Epithelial cell of esophagus (primary cell): ENCODE results near the gene FBXW8.

Source experiments
- DNase-seq: peaks from one replicate; pipeline ENCODE4 v3.0.0; 2010; ENCODE audit warnings: low read depth
- H3K4me3 ChIP-seq: 2 replicates; pipeline ENCODE4 v1.5.1; 2011; ENCODE audit warnings: mild to moderate bottlenecking, low read length, control low read depth
- CTCF ChIP-seq: IDR thresholded peaks from 2 replicates; pipeline ENCODE4 v1.5.1; 2011; ENCODE audit warnings: low read depth, mild to moderate bottlenecking, low read length, control low read depth, inconsistent platforms; ENCODE audit not compliant: insufficient read depth; ENCODE audit errors: missing control alignments

The FBXW8 gene

DNA sequence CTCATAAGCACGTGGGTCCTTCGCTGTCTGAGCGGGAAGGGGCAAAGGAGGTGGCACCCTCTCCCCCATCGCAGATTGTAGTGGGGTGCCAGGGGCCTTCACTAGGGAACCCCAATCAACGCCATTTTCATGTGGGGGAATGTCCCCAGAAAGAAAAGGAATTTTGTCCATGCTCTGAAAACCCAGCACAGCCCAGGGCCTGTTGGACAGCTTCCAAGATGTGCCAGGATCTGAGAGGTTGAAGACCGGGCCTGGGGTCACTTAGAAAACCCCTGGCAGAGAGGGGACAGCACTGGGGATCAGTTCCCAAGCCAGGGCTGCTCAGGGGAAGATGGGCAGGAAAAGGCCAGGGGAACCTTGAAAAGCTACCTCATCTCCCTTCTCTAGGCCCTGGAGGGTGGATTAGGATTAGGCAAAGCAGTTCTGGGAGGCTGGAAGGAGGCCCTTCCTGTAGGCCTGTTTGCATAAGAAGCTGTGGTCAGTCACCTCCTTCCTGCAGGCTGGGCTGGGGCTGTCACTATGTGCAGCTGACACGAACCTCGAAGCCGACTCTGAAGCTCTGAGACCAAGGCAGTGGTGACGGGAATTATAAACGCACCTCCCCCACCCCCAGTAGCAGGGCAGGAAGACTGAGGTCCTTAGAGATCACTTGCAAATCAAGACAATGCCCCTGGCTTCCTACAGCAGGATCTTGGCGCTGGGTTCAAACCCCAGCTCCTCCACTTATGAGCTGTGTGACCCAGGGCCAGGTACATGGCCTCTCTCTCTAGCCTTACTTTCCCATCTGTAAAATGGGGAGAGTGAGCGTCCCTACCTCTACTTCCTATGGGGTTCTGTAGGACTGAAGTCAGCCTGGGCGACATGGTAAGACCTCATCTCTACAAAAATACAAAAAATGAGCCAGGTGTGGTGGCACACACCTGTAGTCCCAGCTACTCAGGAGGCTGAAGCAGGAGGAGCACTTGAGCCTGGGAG is 159.5 kb downstream of the FBXW8 start:
- no peak for DNase-seq
- no peak for TF ChIP-seq CTCF
- no peak overlapping the region for H3K4me3 ChIP-seq

- no peak for DNase-seq
- no peak for TF ChIP-seq CTCF
- H3K4me3 ChIP-seq, result no peak overlapping the region
These were observed 160.3 kb downstream of the FBXW8 start for GRCh38 chr12:117071009-117071408.

- no peak for DNase-seq
- no peak for TF ChIP-seq CTCF
- no peak overlapping the region for H3K4me3 ChIP-seq
These were observed 161.4 kb downstream of the FBXW8 start for GRCh38 chr12:117072106-117072505.

DNA sequence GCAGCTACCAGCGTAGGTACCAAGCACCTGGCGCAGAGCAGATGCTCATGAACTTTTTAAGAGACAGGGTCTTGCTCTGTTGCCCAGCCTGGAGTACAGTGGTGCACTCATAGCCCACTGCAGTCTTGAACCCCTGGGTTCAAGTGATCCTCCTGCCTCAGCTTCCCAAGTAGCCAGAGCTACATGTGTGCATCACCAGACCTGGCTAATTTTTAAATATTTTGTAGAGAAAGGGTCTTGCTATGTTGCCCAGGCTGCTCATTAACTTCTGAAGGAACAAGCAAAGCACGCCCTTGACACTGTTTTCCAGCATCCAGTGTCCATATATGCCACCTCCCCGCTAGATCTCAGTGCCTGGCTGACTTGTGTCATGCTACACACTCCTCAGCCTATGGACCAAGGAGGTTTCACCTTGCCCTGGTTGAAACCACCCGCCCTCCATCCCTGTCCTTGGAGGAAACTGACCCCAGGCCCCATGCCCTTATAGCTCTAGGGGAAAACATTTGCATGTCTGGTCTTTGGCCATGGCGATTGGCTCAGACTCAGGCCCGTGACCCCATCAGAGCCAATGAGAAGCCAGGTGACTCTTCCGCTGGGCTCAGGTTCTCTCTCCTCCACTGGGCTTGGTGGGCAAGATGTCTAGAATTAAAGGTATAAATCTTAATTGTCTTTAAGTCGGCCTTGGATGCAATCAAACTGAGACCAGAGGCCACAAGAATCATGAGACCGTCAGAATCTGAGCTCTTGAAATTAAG is 162.2 kb downstream of the FBXW8 start:
- H3K4me3 ChIP-seq, result no peak overlapping the region
- DNase-seq, result no peak
- no peak for TF ChIP-seq CTCF

DNA sequence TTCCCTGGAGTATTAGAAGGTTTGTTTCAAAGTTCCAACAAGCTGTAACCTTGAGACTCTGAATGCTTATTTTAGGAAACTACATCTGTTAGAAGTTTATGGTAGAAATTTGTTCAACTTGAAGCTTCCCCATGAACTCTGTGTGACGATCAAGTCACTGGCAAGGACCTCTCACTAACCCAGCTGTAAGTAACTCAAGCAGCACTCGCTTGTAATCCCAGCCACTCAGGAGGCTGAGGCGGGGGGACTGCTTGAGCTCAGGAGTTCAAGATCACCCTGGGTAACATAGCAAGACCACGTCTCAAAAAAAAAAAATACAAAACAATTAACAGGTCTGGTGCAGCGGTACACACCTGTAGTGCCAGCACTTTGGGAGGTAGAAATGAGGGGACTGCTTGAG is 162.9 kb downstream of the FBXW8 start:
- TF ChIP-seq CTCF, result no peak
- no peak overlapping the region for H3K4me3 ChIP-seq
- no peak for DNase-seq

GRCh38 chr12:117076410-117077372 is 165.9 kb downstream of the FBXW8 start:
- TF ChIP-seq CTCF, result no peak
- DNase-seq, result peak; percentile 22

More at GRCh38 chr12:117076410-117077372, 165.9 kb downstream of the FBXW8 start:
- H3K4me3 ChIP-seq, result no peak overlapping the region
